Medulla oblongata (tissue), 1 donor: ENCODE data around the gene VEGFB.

ENCODE experiments used
- DNase-seq: peaks from one replicate; pipeline ENCODE4 v3.0.0-alpha.2; 2015; ENCODE audit errors: extremely low spot score

Gene VEGFB

GRCh38 chr11:64283092-64283491 lies 48.7 kb downstream of the VEGFB start:
- no peak for DNase-seq

DNA sequence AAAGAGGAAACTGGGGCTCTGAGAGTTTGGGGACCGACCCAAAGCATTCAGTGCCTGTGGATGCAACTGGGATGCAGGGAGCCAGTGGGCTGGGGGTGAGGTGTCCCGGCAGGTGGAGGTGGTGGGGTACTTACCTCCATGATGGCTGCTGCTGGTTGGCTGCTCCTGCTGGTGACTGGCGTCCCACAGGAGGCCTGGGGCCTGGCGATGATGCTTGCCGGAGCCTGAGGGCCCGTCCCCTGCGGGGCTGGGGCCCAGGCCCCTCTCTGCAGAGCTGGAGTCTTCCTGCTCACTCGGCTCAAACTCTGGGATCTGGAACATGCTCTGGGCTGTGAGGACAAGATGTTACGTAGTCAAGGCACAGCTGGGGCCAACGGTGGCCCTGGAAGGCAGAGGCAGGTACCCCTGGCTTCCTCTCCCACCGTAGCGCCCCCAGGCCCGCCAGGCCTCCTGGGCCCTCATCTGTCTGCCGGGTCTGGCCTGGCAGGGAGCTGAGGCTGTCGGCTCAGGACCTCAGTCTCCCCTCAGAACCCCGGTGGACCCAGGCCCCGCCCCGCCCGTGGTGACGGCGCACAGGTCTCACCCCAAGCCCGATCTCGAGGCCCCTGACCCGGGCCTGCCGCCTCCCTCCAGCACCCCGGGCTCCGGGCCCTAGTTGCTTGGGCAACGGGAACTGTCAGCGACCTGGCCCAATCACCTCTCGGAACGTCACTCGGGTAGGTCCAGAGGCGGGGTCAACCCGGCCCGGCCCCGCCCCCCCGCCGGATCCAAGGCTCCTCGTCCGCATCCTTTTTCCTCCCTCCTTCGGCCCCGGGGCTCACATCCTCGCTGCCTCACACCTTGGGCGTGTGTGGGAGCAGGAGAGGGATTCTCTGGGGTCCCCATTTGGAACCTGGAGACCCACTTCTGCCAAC lies 49.9 kb downstream of the VEGFB start, which contains the start of gene BAD:
TSS of gene BAD (minus strand) at position 618 of the 914 bp plus-strand sequence. CDS start at position 321, 297 bp downstream.
- DNase-seq = peak; percentile 98

- DNase-seq = peak; percentile 89
Measured at GRCh38 chr11:64284962-64285884, 50.8 kb downstream of the VEGFB start, which contains the start of gene GPR137. Gene GPR137 (plus strand): TSS chr11:64285848. CDS start chr11:64286525, 677 bp downstream.

- DNase-seq = no peak
Measured at GRCh38 chr11:64285885-64286800, 51.8 kb downstream of the VEGFB start.

GRCh38 chr11:64286801-64287159 lies 52.4 kb downstream of the VEGFB start:
- no peak for DNase-seq

DNA sequence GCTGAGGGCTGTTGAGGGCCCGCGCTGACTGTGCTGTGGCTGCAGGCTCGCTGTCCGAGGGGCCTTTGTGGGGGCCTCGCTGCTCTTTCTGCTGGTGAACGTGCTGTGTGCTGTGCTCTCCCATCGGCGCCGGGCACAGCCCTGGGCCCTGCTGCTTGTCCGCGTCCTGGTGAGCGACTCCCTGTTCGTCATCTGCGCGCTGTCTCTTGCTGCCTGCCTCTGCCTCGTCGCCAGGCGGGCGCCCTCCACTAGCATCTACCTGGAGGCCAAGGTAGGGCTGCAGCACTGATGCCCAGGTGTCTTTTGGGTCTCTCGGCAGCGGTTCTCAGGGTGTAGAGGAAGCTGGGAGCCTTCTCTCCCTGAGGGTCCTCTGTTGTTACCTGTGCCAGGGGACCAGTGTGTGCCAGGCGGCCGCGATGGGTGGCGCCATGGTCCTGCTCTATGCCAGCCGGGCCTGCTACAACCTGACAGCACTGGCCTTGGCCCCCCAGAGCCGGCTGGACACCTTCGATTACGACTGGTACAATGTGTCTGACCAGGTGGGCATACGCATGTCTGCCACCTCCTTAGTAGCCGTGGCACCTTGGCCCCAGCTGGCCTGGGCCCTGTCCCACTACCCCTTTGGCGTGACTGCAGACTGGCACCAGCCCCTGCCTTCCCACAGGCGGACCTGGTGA lies 53.4 kb downstream of the VEGFB start:
- DNase-seq = no peak

DNA sequence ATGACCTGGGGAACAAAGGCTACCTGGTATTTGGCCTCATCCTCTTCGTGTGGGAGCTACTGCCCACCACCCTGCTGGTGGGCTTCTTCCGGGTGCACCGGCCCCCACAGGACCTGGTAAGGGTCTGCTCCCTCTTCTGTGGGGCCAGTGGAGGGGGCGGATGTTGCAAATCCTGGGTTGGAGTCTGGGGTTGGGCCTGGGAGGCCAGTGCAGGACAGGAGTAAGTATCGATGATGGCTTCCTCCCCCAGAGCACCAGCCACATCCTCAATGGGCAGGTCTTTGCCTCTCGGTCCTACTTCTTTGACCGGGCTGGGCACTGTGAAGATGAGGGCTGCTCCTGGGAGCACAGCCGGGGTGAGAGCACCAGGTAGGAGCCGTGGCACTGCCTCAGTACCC lies 54.0 kb downstream of the VEGFB start:
- DNase-seq = no peak
